ENCODE results near the gene MGAT3. TPM values are rescaled to one million over a fixed set of nuclear protein-coding genes. Genes with fewer than 3 reads are reported as not detected.
"Not testable (repeated sequence)": the region's sequence is repeated elsewhere in the genome, so short reads cannot be mapped to it uniquely, and the experiment has no call there.

The MGAT3 gene
- total and polyA plus RNA-seq, 2 of the 8 experiments (the other 6 are each of a cell fraction or from before 2014, with no cell fraction given), result 4.3 to 9.2 TPM

DNA sequence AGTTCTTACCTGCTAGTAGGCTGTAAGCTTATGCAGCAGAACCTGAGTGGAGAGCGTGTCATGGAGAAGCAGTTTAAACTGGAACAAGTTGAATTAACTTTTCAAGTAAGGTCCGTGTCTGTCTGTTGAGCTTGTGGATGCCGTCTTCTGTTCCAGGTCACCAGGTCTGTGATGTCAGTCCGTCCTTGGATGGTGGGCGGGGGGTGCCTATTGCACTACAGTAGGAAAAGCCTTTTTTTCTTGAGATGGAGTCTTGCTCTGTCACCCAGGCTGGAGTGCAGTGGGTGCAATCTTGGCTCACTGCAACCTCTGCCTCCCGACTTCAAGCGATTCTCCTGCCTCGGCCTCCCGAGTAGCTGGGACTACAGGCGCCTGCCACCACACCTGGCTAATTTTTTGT, 50.2 kb downstream of the MGAT3 start:
- not testable (repeated sequence) for H2BK15ac ChIP-seq (ENCODE audit: low read length); H3K9me3 ChIP-seq (ENCODE audit: insufficient read depth in 2 of 2, low read depth in 1 of 2, low read length in 1 of 2); DNase-seq (ENCODE audit: low read depth in 1 of 2, low spot score in 2 of 2); H3K4me1 ChIP-seq (replicated peaks in 1 of 4; ENCODE audit: control insufficient read depth in 3 of 4, insufficient read depth in 4 of 4, low read length in 3 of 4); H3K4me3 ChIP-seq (ENCODE audit: extremely low read depth in 1 of 4, insufficient read depth in 2 of 4, low read depth in 3 of 4, low read length in 4 of 4); FAIRE-seq; H4K5ac ChIP-seq (ENCODE audit: insufficient read length, low read depth, low read length); H3K4me2 ChIP-seq (ENCODE audit: insufficient read depth in 1 of 2, low read depth in 2 of 2, low read length in 2 of 2); H3K27ac ChIP-seq (ENCODE audit: low read depth, low read length); H2BK5ac ChIP-seq (ENCODE audit: low read depth, low read length); H2AFZ ChIP-seq (ENCODE audit: low read length); H3K14ac ChIP-seq (ENCODE audit: insufficient read length); H3K23me2 ChIP-seq (ENCODE audit: low read depth, low read length); H3K9ac ChIP-seq (replicated peaks in 1 of 4; ENCODE audit: extremely low read depth in 1 of 4, low read depth in 3 of 4, low read length in 3 of 4); H4K91ac ChIP-seq (replicated peaks; ENCODE audit: insufficient read length, low read length); H2AK5ac ChIP-seq (ENCODE audit: low read depth, low read length); H3K4ac ChIP-seq (replicated peaks; ENCODE audit: insufficient read length, low read depth, low read length); H2BK120ac ChIP-seq (replicated peaks; ENCODE audit: low read depth, low read length); H4K8ac ChIP-seq (ENCODE audit: extremely low read depth, insufficient read depth, low read length); H3K18ac ChIP-seq (ENCODE audit: extremely low read depth, low read length); H3K23ac ChIP-seq (ENCODE audit: insufficient read length); H2BK12ac ChIP-seq (ENCODE audit: low read depth, low read length); H3K56ac ChIP-seq (replicated peaks; ENCODE audit: insufficient read length, low read depth, low read length); H3K79me1 ChIP-seq (ENCODE audit: low read depth, low read length); H2BK20ac ChIP-seq (ENCODE audit: low read length)
- peaks cover 42 to 60% of the 10 kb centered on the region in 2 experiments for H4K20me1 ChIP-seq (replicated peaks in 1 of 2; ENCODE audit: control insufficient read depth in 1 of 2, insufficient read depth in 2 of 2, low read length in 2 of 2)
- 85% methylated on average over 10 of the region's 10 CpGs; no CpG with 5 or more reads in 1 of the 2 experiments for WGBS, 2 experiments (ENCODE audit: extremely low coverage in 1 of 2, insufficient coverage in 1 of 2, insufficient read length in 1 of 2, insufficient replicate concordance in 2 of 2, low coverage in 1 of 2, low lambda C conversion rate in 2 of 2, missing lambda C conversion rate in 1 of 2)
- POLR2A ChIA-PET (ENCODE audit: partially characterized antibody), result interaction anchor here (1.2 to 2.9 kb wide), 3 partner anchors 10 to 15 kb away, joined by 5 to 16 read pairs (median 14); partner anchors contain the start of gene ATF4
- CTCF ChIA-PET (ENCODE audit: partially characterized antibody), result interaction anchor here (0.8 to 4.8 kb wide), 7 partner anchors 10 to 107 kb away, joined by 3 to 22 read pairs (median 6); partner anchors contain the start of gene TAB1
- H3K27me3 ChIP-seq (replicated peaks in 1 of 4; ENCODE audit: control insufficient read depth in 3 of 4, extremely low read depth in 1 of 4, insufficient read depth in 3 of 4, low read length in 3 of 4), result peaks cover 34 to 67% (median 66%) of the 10 kb centered on the region in 4 experiments
- peaks cover 10 to 62% (median 36%) of the 10 kb centered on the region in 4 experiments for H3K36me3 ChIP-seq (ENCODE audit: control insufficient read depth in 2 of 4, insufficient read depth in 4 of 4, low read length in 3 of 4)
- H3K79me2 ChIP-seq (ENCODE audit: control insufficient read depth in 1 of 2, insufficient read depth in 2 of 2, low read length in 2 of 2), result peaks cover 5 to 13% of the 10 kb centered on the region in 2 experiments; a peak in 3 of 4 replicates

Measured in H1 (cell line).